H1 (cell line): Measurements from ENCODE around the gene AAR2. TPM values are rescaled to one million over a fixed set of nuclear protein-coding genes. Genes with fewer than 3 reads are reported as not detected.

Experiments
- CTCF ChIA-PET: fragments of 300-600 bp; sonication (Branson Sonifier 250); formaldehyde crosslinking; loops from one replicate; lab custom pipeline; 2021; ENCODE audit not compliant: partially characterized antibody; lab: Charles Lee
- POLR2A ChIA-PET: fragments of 300-600 bp; sonication (Branson Sonifier 250); formaldehyde crosslinking; loops from one replicate; lab custom pipeline; 2021; ENCODE audit warnings: inconsistent platforms; ENCODE audit not compliant: partially characterized antibody; lab: Charles Lee
- DNase-seq, 2 experiments: peaks; one replicate each; pipeline versions ENCODE4 v3.0.0 to v3.0.0-alpha.2; 2010 to 2022; ENCODE audit warnings: low spot score in 2 of 2, low read depth in 1 of 2, mixed read lengths in 1 of 2
- FAIRE-seq: peaks from 2 replicates; lab custom pipeline; 2011; peaks lifted over from hg19 to GRCh38; lab: Jason Lieb, UNC
- H2AFZ ChIP-seq: 2 replicates; pipeline ENCODE4 v1.8.1; 2012; ENCODE audit warnings: low read length, inconsistent platforms
- H2AK5ac ChIP-seq: 2 replicates; pipeline ENCODE4 v1.6.1; 2013; ENCODE audit warnings: low read depth, low read length
- H2BK120ac ChIP-seq: replicated peaks from 2 replicates; pipeline ENCODE3; 2013; ENCODE audit warnings: low read depth, low read length, inconsistent platforms
- H2BK12ac ChIP-seq: 2 replicates; pipeline ENCODE4 v1.6.1; 2013; ENCODE audit warnings: low read depth, low read length
- H2BK15ac ChIP-seq: 2 replicates; pipeline ENCODE4 v1.6.1; 2013; ENCODE audit warnings: low read length
- H2BK20ac ChIP-seq: 2 replicates; pipeline ENCODE4 v1.6.1; 2013; ENCODE audit warnings: low read length
- H2BK5ac ChIP-seq: 2 replicates; pipeline ENCODE4 v1.6.1; 2013; ENCODE audit warnings: low read depth, low read length
- H3K14ac ChIP-seq: 2 replicates; pipeline ENCODE4 v1.6.1; 2013; ENCODE audit warnings: inconsistent platforms; ENCODE audit not compliant: insufficient read length
- H3K18ac ChIP-seq: 2 replicates; pipeline ENCODE4 v1.6.1; 2013; ENCODE audit warnings: low read length; ENCODE audit errors: extremely low read depth
- H3K23ac ChIP-seq: 2 replicates; pipeline ENCODE4 v1.6.1; 2013; ENCODE audit warnings: inconsistent platforms; ENCODE audit not compliant: insufficient read length
- H3K23me2 ChIP-seq: 2 replicates; pipeline ENCODE4 v1.6.1; 2013; ENCODE audit warnings: low read depth, low read length
- H3K27ac ChIP-seq: 2 replicates; pipeline ENCODE4 v1.6.1; 2011; ENCODE audit warnings: low read depth, low read length, inconsistent platforms
- H3K27me3 ChIP-seq, 4 experiments: replicated peaks in 1 of 4; 1 replicate in 1 of 4; 2 replicates in 3 of 4; pipeline versions ENCODE4 v1.6.1 to v1.8.1; 2011 to 2013; ENCODE audit warnings: low read length in 3 of 4, mild to moderate bottlenecking in 3 of 4, inconsistent platforms in 2 of 4, mixed read lengths in 2 of 4, moderate library complexity in 1 of 4; ENCODE audit not compliant: control insufficient read depth in 3 of 4, insufficient read depth in 3 of 4; ENCODE audit errors: extremely low read depth in 1 of 4
- H3K36me3 ChIP-seq, 4 experiments: 2 replicates each; pipeline versions ENCODE4 v1.6.1 to v1.8.1; 2011 to 2013; ENCODE audit warnings: mild to moderate bottlenecking in 4 of 4, low read length in 3 of 4, moderate library complexity in 2 of 4, control low read depth in 1 of 4, inconsistent platforms in 1 of 4; ENCODE audit not compliant: insufficient read depth in 4 of 4, control insufficient read depth in 2 of 4
- H3K4ac ChIP-seq: replicated peaks from 2 replicates; pipeline ENCODE3; 2013; ENCODE audit warnings: low read length, low read depth, mixed read lengths, inconsistent platforms; ENCODE audit not compliant: insufficient read length
- H3K4me1 ChIP-seq, 4 experiments: replicated peaks in 1 of 4; 1 replicate in 1 of 4; 2 replicates in 3 of 4; pipeline versions ENCODE4 v1.6.1 to v1.8.1; 2011 to 2013; ENCODE audit warnings: low read length in 3 of 4, inconsistent platforms in 2 of 4, mixed read lengths in 1 of 4; ENCODE audit not compliant: insufficient read depth in 4 of 4, control insufficient read depth in 3 of 4
- H3K4me2 ChIP-seq, 2 experiments: 2 replicates each; pipeline versions ENCODE4 v1.6.1 to v1.8.1; 2011 to 2013; ENCODE audit warnings: low read depth in 2 of 2, low read length in 2 of 2, control low read depth in 1 of 2, inconsistent platforms in 1 of 2, mild to moderate bottlenecking in 1 of 2; ENCODE audit not compliant: insufficient read depth in 1 of 2
- H3K4me3 ChIP-seq, 4 experiments: fragments of 200-600, 300-600 bp in 1 of 4; sonication (generic), shearing (Covaris generic), sonication (Bioruptor Twin) in 1 of 4; 2 replicates each; pipeline versions ENCODE4 v1.5.1 to v1.8.1; 2011 to 2016; ENCODE audit warnings: low read length in 4 of 4, low read depth in 3 of 4, control low read depth in 2 of 4, inconsistent platforms in 2 of 4, mild to moderate bottlenecking in 2 of 4, mixed read lengths in 1 of 4, moderate library complexity in 1 of 4; ENCODE audit not compliant: insufficient read depth in 2 of 4; ENCODE audit errors: extremely low read depth in 1 of 4
- H3K56ac ChIP-seq: replicated peaks from 2 replicates; pipeline ENCODE3; 2013; ENCODE audit warnings: low read depth, mild to moderate bottlenecking, mixed read lengths, low read length, inconsistent platforms; ENCODE audit not compliant: insufficient read length
- H3K79me1 ChIP-seq: 2 replicates; pipeline ENCODE4 v1.6.1; 2013; ENCODE audit warnings: low read depth, low read length, control low read depth
- H3K79me2 ChIP-seq, 2 experiments: 2 replicates each; pipeline versions ENCODE4 v1.6.1 to v1.8.1; 2012 to 2013; ENCODE audit warnings: low read length in 2 of 2, mild to moderate bottlenecking in 2 of 2, inconsistent platforms in 1 of 2; ENCODE audit not compliant: insufficient read depth in 2 of 2, control insufficient read depth in 1 of 2
- H3K9ac ChIP-seq, 4 experiments: replicated peaks in 1 of 4; 1 replicate in 1 of 4; 2 replicates in 3 of 4; pipeline versions ENCODE4 v1.6.1 to v1.8.1; 2011 to 2013; ENCODE audit warnings: low read depth in 3 of 4, low read length in 3 of 4, control low read depth in 2 of 4, mild to moderate bottlenecking in 2 of 4, moderate library complexity in 2 of 4, inconsistent platforms in 1 of 4; ENCODE audit errors: extremely low read depth in 1 of 4
- H3K9me3 ChIP-seq, 2 experiments: 2 replicates each; pipeline versions ENCODE4 v1.6.1 to v1.8.1; 2012 to 2013; ENCODE audit warnings: mild to moderate bottlenecking in 2 of 2, moderate library complexity in 2 of 2, control low read depth in 1 of 2, inconsistent platforms in 1 of 2, low read depth in 1 of 2, low read length in 1 of 2, mixed read lengths in 1 of 2; ENCODE audit not compliant: insufficient read depth in 2 of 2
- H4K20me1 ChIP-seq, 2 experiments: replicated peaks in 1 of 2; 2 replicates each; pipeline versions ENCODE3 to v1.8.1; 2011 to 2013; ENCODE audit warnings: inconsistent platforms in 2 of 2, low read length in 2 of 2, mild to moderate bottlenecking in 1 of 2; ENCODE audit not compliant: insufficient read depth in 2 of 2, control insufficient read depth in 1 of 2
- H4K5ac ChIP-seq: 2 replicates; pipeline ENCODE4 v1.6.1; 2013; ENCODE audit warnings: low read length, low read depth, mixed read lengths, inconsistent platforms; ENCODE audit not compliant: insufficient read length
- H4K8ac ChIP-seq: 2 replicates; pipeline ENCODE4 v1.8.0; 2013; ENCODE audit warnings: mild to moderate bottlenecking, moderate library complexity, low read length, inconsistent platforms; ENCODE audit not compliant: insufficient read depth; ENCODE audit errors: extremely low read depth
- H4K91ac ChIP-seq: replicated peaks from 2 replicates; pipeline ENCODE3; 2013; ENCODE audit warnings: low read length, mixed read lengths, inconsistent platforms; ENCODE audit not compliant: insufficient read length
- CBX5 ChIP-seq: fragments of 300-800, 300-1000 bp; sonication (generic); IDR thresholded peaks from 2 replicates; pipeline ENCODE4 v1.7.1; 2016; ENCODE audit warnings: antibody characterized with exemption, low read length, low read depth
- CHD1 ChIP-seq: IDR thresholded peaks from 2 replicates; pipeline ENCODE4 v1.6.1; 2012; ENCODE audit warnings: low read depth, low read length, improper control_type of control experiment
- CHD2 ChIP-seq: IDR thresholded peaks from 2 replicates; pipeline ENCODE4 v1.6.1; 2012; ENCODE audit warnings: low read length, improper control_type of control experiment
- EP300 ChIP-seq, 2 experiments: IDR thresholded peaks; 1 replicate in 1 of 2; 2 replicates in 1 of 2; pipeline ENCODE4 v1.6.1; 2011 to 2012; ENCODE audit warnings: low read depth in 2 of 2, low read length in 2 of 2, mild to moderate bottlenecking in 2 of 2, borderline replicate concordance in 1 of 2, inconsistent platforms in 1 of 2, moderate library complexity in 1 of 2
- HDAC2 ChIP-seq, 2 experiments: fragments of 300-600 bp in 1 of 2; sonication (generic) in 1 of 2; IDR thresholded peaks; 2 replicates each; pipeline ENCODE4 v1.6.1; 2011 to 2012; ENCODE audit warnings: low read depth in 2 of 2, low read length in 2 of 2, mild to moderate bottlenecking in 2 of 2, moderate library complexity in 2 of 2, borderline replicate concordance in 1 of 2, inconsistent platforms in 1 of 2
- KDM1A ChIP-seq: fragments of 200-600, 300-600 bp; sonication (generic); IDR thresholded peaks from 2 replicates; pipeline ENCODE4 v1.7.1; 2016; ENCODE audit warnings: mild to moderate bottlenecking, low read length, borderline replicate concordance
- RXRA ChIP-seq: IDR thresholded peaks from 2 replicates; pipeline ENCODE4 v1.6.1; 2011; ENCODE audit warnings: low read depth, mild to moderate bottlenecking, low read length, moderate library complexity; ENCODE audit not compliant: insufficient read depth
- SP2 ChIP-seq: IDR thresholded peaks from 2 replicates; pipeline ENCODE4 v1.6.1; 2012; ENCODE audit warnings: mild to moderate bottlenecking, low read length, inconsistent platforms
- TAF1 ChIP-seq: IDR thresholded peaks from 2 replicates; pipeline ENCODE4 v1.6.1; 2011; ENCODE audit warnings: mild to moderate bottlenecking, low read depth, low read length
- YY1 ChIP-seq: IDR thresholded peaks from 2 replicates; pipeline ENCODE4 v1.6.1; 2011; ENCODE audit warnings: low read depth, mild to moderate bottlenecking, low read length
- WGBS, 2 experiments: shearing (Covaris generic) in 1 of 2; methylation state at CpG; one replicate each; pipeline versions ENCODE4 v1.1.6 to v1.1.7; 2013 to 2015; ENCODE audit warnings: low lambda C conversion rate in 2 of 2, mixed read lengths in 2 of 2, inconsistent platforms in 1 of 2, low coverage in 1 of 2, missing lambda C conversion rate in 1 of 2; ENCODE audit not compliant: insufficient replicate concordance in 2 of 2, insufficient coverage in 1 of 2, insufficient read length in 1 of 2; ENCODE audit errors: extremely low coverage in 1 of 2, missing lambda C conversion rate in 1 of 2; 5-methylcytosine and 5-hydroxymethylcytosine counted together
- polyA plus RNA-seq, 7 experiments: library from polyadenylated mRNA; depleted of rRNA in 3 of 7; stranded (reverse) in 5 of 7; unstranded in 2 of 7; fragments of >200 nt in 5 of 7; fragments of 200-250 nt in 2 of 7; gene quantifications; 1 replicate in 5 of 7; 2 replicates in 1 of 7; 4 replicates in 1 of 7; pipeline versions ENCODE4 v1.2.1 to v1.2.3, GENCODE V29; 2011 to 2013; ENCODE audit warnings: missing spikeins in 2 of 7, mixed read lengths in 2 of 7
- total RNA-seq: library from RNA; stranded (reverse); fragmentation: NEBNext Ultra II Directional; extraction: Animal tissue kit (Norgen Biotek cat#: 25700); gene quantifications from 2 replicates; pipeline ENCODE4 v1.2.1, GENCODE V29; 2021
- TF ChIP-seq, protein P1 (sequence below): IDR thresholded peaks from 2 replicates; pipeline ENCODE4 v1.6.1; 2011; ENCODE audit warnings: low read length, improper control_type of control experiment

Gene AAR2
- total and polyA plus RNA-seq, 2 of the 8 experiments (the other 6 are each of a cell fraction or from before 2014, with no cell fraction given): 25.5 to 36.1 TPM

GRCh38 chr20:36304786-36305495 lies 68.7 kb downstream of the AAR2 start:
- no peak overlapping the region for H3K14ac ChIP-seq
- no peak overlapping the region for H2AFZ ChIP-seq
- peaks cover 0 to 9% (median 4%) of the 10 kb centered on the region in 4 experiments; a peak in 6 of 7 replicates for H3K4me1 ChIP-seq
- H3K4ac ChIP-seq: no peak overlapping the region
- H3K27ac ChIP-seq: no peak overlapping the region
- H3K27me3 ChIP-seq: peaks cover 0 to 30% (median 22%) of the 10 kb centered on the region in 4 experiments; a peak in 6 of 7 replicates
- no peak overlapping the region for H2BK12ac ChIP-seq
- no peak overlapping the region for H3K23ac ChIP-seq
- H3K9me3 ChIP-seq: no peaks in the 10 kb centered on the region
- DNase-seq: no peak
- no peak overlapping the region for H3K56ac ChIP-seq
- FAIRE-seq: no peak
- H2BK20ac ChIP-seq: no peak overlapping the region
- WGBS, 2 experiments: 78% methylated on average over 10 of the region's 10 CpGs; no CpG with 5 or more reads in 1 of the 2 experiments
- no peak overlapping the region for H2BK120ac ChIP-seq
- H4K5ac ChIP-seq: no peak overlapping the region
- peak overlapping the region in 1 of 4 experiments; percentile 26; a peak in 2 of 8 replicates for H3K4me3 ChIP-seq
- no peak overlapping the region for H4K8ac ChIP-seq
- no peaks in the 10 kb centered on the region for H3K36me3 ChIP-seq
- no peak overlapping the region for H2AK5ac ChIP-seq
- peaks cover 2% of the 10 kb centered on the region for H3K79me1 ChIP-seq
- H4K20me1 ChIP-seq: peaks cover 6 to 7% of the 10 kb centered on the region in 2 experiments
- H2BK15ac ChIP-seq: no peak overlapping the region
- no peak overlapping the region for H3K18ac ChIP-seq
- H3K9ac ChIP-seq: no peak overlapping the region
- no peak overlapping the region for H2BK5ac ChIP-seq
- peak overlapping the region; percentile 64 to 66; a peak in 2 of 4 replicates for H3K4me2 ChIP-seq
- H4K91ac ChIP-seq: no peak overlapping the region
- H3K23me2 ChIP-seq: peaks cover 14% of the 10 kb centered on the region; the same call in 1 of the 2 replicates
- no peaks in the 10 kb centered on the region for H3K79me2 ChIP-seq
- ChIA-PET CTCF (interaction anchor here (0.6 to 1.7 kb wide), 2 partner anchors 95 to 97 kb away, joined by 3 to 7 read pairs; no protein-coding TSS in a partner anchor), POLR2A (interaction anchor here (1.2 kb wide), 1 partner anchor 18 kb away, joined by 3 read pairs; no protein-coding TSS in a partner anchor)
- TF ChIP-seq SP2 (no peak), CBX5 (no peak), CHD2 (no peak), TAF1 (no peak), RXRA (no peak), HDAC2 (IDR thresholded peaks at IDR 0.05; ENCODE audit: borderline replicate concordance in 1 of 2, low read depth in 2 of 2, low read length in 2 of 2) (no peak), KDM1A (no peak), CHD1 (no peak), YY1 (no peak), EP300 (IDR thresholded peaks at IDR 0.05; ENCODE audit: borderline replicate concordance in 1 of 2, low read depth in 2 of 2, low read length in 2 of 2) (no peak)
- TF ChIP-seq, protein P1, sequence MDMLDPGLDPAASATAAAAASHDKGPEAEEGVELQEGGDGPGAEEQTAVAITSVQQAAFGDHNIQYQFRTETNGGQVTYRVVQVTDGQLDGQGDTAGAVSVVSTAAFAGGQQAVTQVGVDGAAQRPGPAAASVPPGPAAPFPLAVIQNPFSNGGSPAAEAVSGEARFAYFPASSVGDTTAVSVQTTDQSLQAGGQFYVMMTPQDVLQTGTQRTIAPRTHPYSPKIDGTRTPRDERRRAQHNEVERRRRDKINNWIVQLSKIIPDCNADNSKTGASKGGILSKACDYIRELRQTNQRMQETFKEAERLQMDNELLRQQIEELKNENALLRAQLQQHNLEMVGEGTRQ: no peak
